Panc1 (cell line): ENCODE measurements around the gene PDS5B. TPM values are rescaled to one million over a fixed set of nuclear protein-coding genes. Genes with fewer than 3 reads are reported as not detected.

Experiments used
- ATAC-seq: fragments of 200-7000 bp; cut with Tn5 transposase; 2 replicates; pipeline ENCODE4 v1.9.1; 2020; ENCODE audit warnings: mild to moderate bottlenecking, moderate library complexity
- BruUV-seq: library from RNA; stranded (reverse); fragments of 400-500 nt; replicated peaks from 2 replicates; lab custom pipeline; 2021; lab: Mats Ljungman, UMichigan
- CTCF ChIA-PET: fragments of 300-600 bp; sonication (Branson Sonifier 250); formaldehyde crosslinking; loops from one replicate; lab custom pipeline; 2022; ENCODE audit warnings: antibody characterized with exemption; lab: Charles Lee
- POLR2A ChIA-PET: fragments of 300-600 bp; sonication (Branson Sonifier 250); formaldehyde crosslinking; loops from one replicate; lab custom pipeline; 2022; ENCODE audit warnings: antibody characterized with exemption; lab: Charles Lee
- DNase-seq: peaks from one replicate; pipeline ENCODE4 v3.0.0-alpha.2; 2010; ENCODE audit warnings: low read depth, low spot score
- H3K27ac ChIP-seq: 2 replicates; pipeline ENCODE4 v1.5.1; 2011; ENCODE audit warnings: mild to moderate bottlenecking, low read length, inconsistent platforms
- H3K27me3 ChIP-seq: fragments of 200-500 bp; sonication (Bioruptor generic); 2 replicates; pipeline ENCODE4 v1.6.0; 2014; ENCODE audit warnings: low read length, inconsistent platforms; ENCODE audit not compliant: control insufficient read depth, insufficient read depth
- H3K36me3 ChIP-seq: fragments of 200-500 bp; sonication (Bioruptor generic); 2 replicates; pipeline ENCODE4 v1.5.1; 2014; ENCODE audit warnings: inconsistent platforms, mild to moderate bottlenecking, low read length, moderate library complexity; ENCODE audit not compliant: control insufficient read depth, insufficient read depth
- H3K4me1 ChIP-seq: 2 replicates; pipeline ENCODE4 v1.5.1; 2011; ENCODE audit warnings: inconsistent platforms, mild to moderate bottlenecking, low read length, moderate library complexity; ENCODE audit not compliant: control insufficient read depth, insufficient read depth
- H3K4me3 ChIP-seq, 2 experiments: 2 replicates each; pipeline ENCODE4 v1.5.1; 2011 to 2012; ENCODE audit warnings: low read depth in 2 of 2, low read length in 2 of 2, mild to moderate bottlenecking in 2 of 2, inconsistent platforms in 1 of 2, moderate library complexity in 1 of 2
- H3K9me3 ChIP-seq: fragments of 200-500 bp; sonication (Bioruptor generic); 2 replicates; pipeline ENCODE4 v1.5.1; 2014; ENCODE audit warnings: low read depth, mild to moderate bottlenecking, inconsistent platforms, low read length, moderate library complexity; ENCODE audit not compliant: control insufficient read depth, insufficient read depth
- CTCF ChIP-seq: fragments of 450-650 bp; IDR thresholded peaks from 2 replicates; pipeline ENCODE4 v1.5.1; 2017; ENCODE audit warnings: mild to moderate bottlenecking
- POLR2AphosphoS5 ChIP-seq: IDR thresholded peaks from 2 replicates; pipeline ENCODE4 v1.6.1; 2012; ENCODE audit warnings: mild to moderate bottlenecking, low read depth, low read length, moderate library complexity
- SIN3A ChIP-seq: IDR thresholded peaks from 2 replicates; pipeline ENCODE4 v1.6.1; 2012; ENCODE audit warnings: low read depth, mild to moderate bottlenecking, low read length, moderate library complexity, borderline replicate concordance; ENCODE audit not compliant: insufficient read depth
- TCF7L2 ChIP-seq: IDR thresholded peaks from 2 replicates; pipeline ENCODE4 v1.6.1; 2011; ENCODE audit warnings: mild to moderate bottlenecking, low read depth, low read length, inconsistent platforms
- in situ Hi-C: cut with HindIII; loops from 2 replicates; pipeline ENCODE4 v1.10.0; 2016; ENCODE audit warnings: low sequenced_read_pairs, low pct_unique_long_range_greater_than_20kb
- intact Hi-C: fragments of 100-400 bp; cut with micrococcal nuclease; formaldehyde crosslinking; loops from one replicate; pipeline ENCODE4 v1.10.0; 2022; ENCODE audit not compliant: unreplicated experiment
- total RNA-seq: library from RNA; stranded (reverse); gene quantifications from one replicate; pipeline ENCODE4 v1.2.1, GENCODE V29; 2021; ENCODE audit not compliant: unreplicated experiment
- TF ChIP-seq, protein P1 (sequence below), 2 experiments: IDR thresholded peaks; 2 replicates each; pipeline ENCODE4 v1.6.1; 2011 to 2012; ENCODE audit warnings: low read depth in 2 of 2, control low read depth in 1 of 2, low read length in 1 of 2, mild to moderate bottlenecking in 1 of 2, moderate library complexity in 1 of 2; ENCODE audit not compliant: insufficient read depth in 1 of 2

The PDS5B gene
- total RNA-seq, 1 experiment from 2014 or later: 33.9 TPM

DNA sequence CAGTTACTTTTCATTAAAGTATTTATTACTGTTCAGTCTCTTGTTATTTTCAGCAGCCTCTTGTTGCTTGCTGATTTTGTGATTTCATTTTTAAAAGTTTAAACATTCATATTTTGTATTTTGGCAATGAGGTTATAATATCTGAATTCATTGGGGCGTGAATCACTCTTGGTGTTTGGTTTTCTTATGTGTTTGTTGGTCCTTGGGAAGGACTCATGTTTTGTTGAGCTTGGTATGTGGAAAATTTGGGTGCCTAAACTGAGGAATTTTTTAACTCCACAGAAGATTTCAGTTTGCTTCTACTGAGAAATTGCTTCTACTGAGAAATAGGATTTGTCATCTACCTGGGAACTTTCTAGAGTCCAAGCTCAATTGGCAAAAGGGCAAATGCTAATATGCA lies 38.2 kb downstream of the PDS5B start:
- TF ChIP-seq, protein P1, sequence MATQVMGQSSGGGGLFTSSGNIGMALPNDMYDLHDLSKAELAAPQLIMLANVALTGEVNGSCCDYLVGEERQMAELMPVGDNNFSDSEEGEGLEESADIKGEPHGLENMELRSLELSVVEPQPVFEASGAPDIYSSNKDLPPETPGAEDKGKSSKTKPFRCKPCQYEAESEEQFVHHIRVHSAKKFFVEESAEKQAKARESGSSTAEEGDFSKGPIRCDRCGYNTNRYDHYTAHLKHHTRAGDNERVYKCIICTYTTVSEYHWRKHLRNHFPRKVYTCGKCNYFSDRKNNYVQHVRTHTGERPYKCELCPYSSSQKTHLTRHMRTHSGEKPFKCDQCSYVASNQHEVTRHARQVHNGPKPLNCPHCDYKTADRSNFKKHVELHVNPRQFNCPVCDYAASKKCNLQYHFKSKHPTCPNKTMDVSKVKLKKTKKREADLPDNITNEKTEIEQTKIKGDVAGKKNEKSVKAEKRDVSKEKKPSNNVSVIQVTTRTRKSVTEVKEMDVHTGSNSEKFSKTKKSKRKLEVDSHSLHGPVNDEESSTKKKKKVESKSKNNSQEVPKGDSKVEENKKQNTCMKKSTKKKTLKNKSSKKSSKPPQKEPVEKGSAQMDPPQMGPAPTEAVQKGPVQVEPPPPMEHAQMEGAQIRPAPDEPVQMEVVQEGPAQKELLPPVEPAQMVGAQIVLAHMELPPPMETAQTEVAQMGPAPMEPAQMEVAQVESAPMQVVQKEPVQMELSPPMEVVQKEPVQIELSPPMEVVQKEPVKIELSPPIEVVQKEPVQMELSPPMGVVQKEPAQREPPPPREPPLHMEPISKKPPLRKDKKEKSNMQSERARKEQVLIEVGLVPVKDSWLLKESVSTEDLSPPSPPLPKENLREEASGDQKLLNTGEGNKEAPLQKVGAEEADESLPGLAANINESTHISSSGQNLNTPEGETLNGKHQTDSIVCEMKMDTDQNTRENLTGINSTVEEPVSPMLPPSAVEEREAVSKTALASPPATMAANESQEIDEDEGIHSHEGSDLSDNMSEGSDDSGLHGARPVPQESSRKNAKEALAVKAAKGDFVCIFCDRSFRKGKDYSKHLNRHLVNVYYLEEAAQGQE (IDR thresholded peaks at IDR 0.05; ENCODE audit: insufficient read depth in 1 of 2, low read depth in 2 of 2, low read length in 1 of 2): no peak
- TF ChIP-seq CTCF (no peak), SIN3A (no peak)
- no peak for DNase-seq
- ChIA-PET CTCF (no interaction called here), POLR2A (no interaction called here)
- Histone ChIP-seq H3K4me3 (no peak overlapping the region), H3K27me3 (no peaks in the 10 kb centered on the region), H3K27ac (no peak overlapping the region), H3K9me3 (peaks cover 17% of the 10 kb centered on the region; the same call in 1 of the 2 replicates), H3K36me3 (no peaks in the 10 kb centered on the region; the same call in 1 of the 2 replicates), H3K4me1 (no peaks in the 10 kb centered on the region)
- intact Hi-C loops: no loop called here
- no TSS peak for BruUV-seq
- in situ Hi-C loops: no loop called here
- no peak for ATAC-seq

DNA sequence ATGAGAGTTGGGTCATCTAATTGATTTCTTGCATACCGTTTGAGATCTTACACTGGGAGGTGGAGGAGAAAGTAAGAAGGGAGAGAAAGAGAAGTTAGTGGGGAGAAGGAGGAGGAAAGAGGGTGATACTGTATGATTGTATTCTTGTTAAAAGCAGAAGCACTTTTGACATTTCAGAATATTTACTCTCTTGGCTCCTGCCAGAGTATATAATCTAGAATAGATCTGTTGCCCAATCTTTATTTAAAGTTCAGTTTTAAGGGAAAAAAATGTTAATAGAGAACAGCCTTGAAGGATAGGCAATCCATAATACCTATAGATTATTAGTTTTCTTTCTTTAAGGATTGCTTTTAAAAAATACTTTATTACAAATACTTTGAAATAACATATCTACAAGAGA lies 41.5 kb downstream of the PDS5B start:
- Histone ChIP-seq H3K4me3 (no peak overlapping the region), H3K27me3 (no peaks in the 10 kb centered on the region), H3K27ac (no peak overlapping the region), H3K36me3 (no peaks in the 10 kb centered on the region), H3K9me3 (peaks cover 6% of the 10 kb centered on the region; the same call in 1 of the 2 replicates), H3K4me1 (no peaks in the 10 kb centered on the region)
- BruUV-seq: no TSS peak
- DNase-seq (no peak), ATAC-seq (no peak)
- ChIA-PET POLR2A (no interaction called here), CTCF (no interaction called here)
- in situ Hi-C loops (no loop called here), intact Hi-C loops (no loop called here)
- TF ChIP-seq, protein P1 (IDR thresholded peaks at IDR 0.05; ENCODE audit: insufficient read depth in 1 of 2, low read depth in 2 of 2, low read length in 1 of 2): no peak
- TF ChIP-seq POLR2AphosphoS5 (no peak), CTCF (no peak), SIN3A (no peak), TCF7L2 (no peak)
